Activated naive CD4-positive, alpha-beta T cell treated with anti-CD3 and anti-CD28 coated beads, Interleukin-2, amount 50 U/mL, for 16 hours (primary cell): ENCODE measurements around the gene POLR2L.

Experiments
- DNase-seq: peaks from one replicate; pipeline ENCODE4 v3.0.0-alpha.2; 2020

Gene POLR2L

GRCh38 chr11:808427-809286 lies 33.7 kb downstream of the POLR2L start:
- no peak for DNase-seq

- no peak for DNase-seq
These were observed 37.7 kb downstream of the POLR2L start for GRCh38 chr11:804599-804964.

- no peak for DNase-seq
These were observed 38.3 kb downstream of the POLR2L start for GRCh38 chr11:803770-804598.

GRCh38 chr11:803467-803742 lies 38.9 kb downstream of the POLR2L start:
- no peak for DNase-seq

GRCh38 chr11:802693-803466 lies 39.4 kb downstream of the POLR2L start:
- no peak for DNase-seq

- DNase-seq = no peak
These were observed 40.2 kb downstream of the POLR2L start for GRCh38 chr11:802018-802617.

- no peak for DNase-seq
These were observed 41.1 kb downstream of the POLR2L start for GRCh38 chr11:801097-801780.

GRCh38 chr11:800473-800872 lies 41.9 kb downstream of the POLR2L start:
- no peak for DNase-seq

- no peak for DNase-seq
These were observed 42.5 kb downstream of the POLR2L start for GRCh38 chr11:799641-800316.

- peak; percentile 88 for DNase-seq
These were observed 44.1 kb downstream of the POLR2L start, which contains the start of gene SLC25A22 for GRCh38 chr11:798093-798713. SLC25A22 (minus strand) TSS chr11:798281; CDS start chr11:795006, 3,275 bp downstream.

GRCh38 chr11:797296-798092 lies 44.8 kb downstream of the POLR2L start:
- peak; percentile 78 for DNase-seq

- no peak for DNase-seq
These were observed 45.6 kb downstream of the POLR2L start for GRCh38 chr11:796565-797295.

GRCh38 chr11:795634-796564 lies 46.4 kb downstream of the POLR2L start:
- DNase-seq = peak; percentile 81

GRCh38 chr11:794766-795633 lies 47.3 kb downstream of the POLR2L start:
- DNase-seq = no peak

- DNase-seq = no peak
These were observed 48.1 kb downstream of the POLR2L start for GRCh38 chr11:794013-794765.

- no peak for DNase-seq
These were observed 48.8 kb downstream of the POLR2L start for GRCh38 chr11:793556-793955.

- no peak for DNase-seq
These were observed 49.5 kb downstream of the POLR2L start for GRCh38 chr11:792873-793272.
